ENCODE measurements around the gene PLCB3. TPM values are rescaled to one million over a fixed set of nuclear protein-coding genes. Genes with fewer than 3 reads are reported as not detected.

Gene PLCB3
- total RNA-seq, 1 donor from 2014 or later: 8.1 TPM

- no peak for TF ChIP-seq CTCF (IDR thresholded peaks at IDR 0.05)
- CTCF ChIA-PET: interaction anchor here (0.8 to 6.1 kb wide), 21 partner anchors 8 to 450 kb away, joined by 3 to 147 read pairs (median 7); partner anchors contain the start of genes BAD, CATSPERZ, ESRRA and NUDT22
- no peaks in the 10 kb centered on the region for H3K27me3 Mint-ChIP-seq
- POLR2A ChIA-PET: interaction anchor here (0.6 to 9.3 kb wide), 15 partner anchors 13 to 151 kb away, joined by 4 to 191 read pairs (median 8); partner anchors contain the start of genes BAD, CCDC88B, DNAJC4 and ESRRA
- DNase-seq (no peak), ATAC-seq (ENCODE audit: low read depth) (no peak)
- no peaks in the 10 kb centered on the region for H3K9me3 Mint-ChIP-seq
- no peak overlapping the region for H3K27ac Mint-ChIP-seq
- H3K4me3 Mint-ChIP-seq: no peak overlapping the region
- peaks cover 66% of the 10 kb centered on the region for H3K36me3 Mint-ChIP-seq (ENCODE audit: low read depth)
- intact Hi-C loops (cut with micrococcal nuclease): loop anchor here (1.0 kb wide), 3 partner anchors 47 to 100 kb away; partner anchors contain the start of gene PLCB3
- H3K4me1 Mint-ChIP-seq: peaks cover 40% of the 10 kb centered on the region
These were observed 47.3 kb upstream of the PLCB3 start for GRCh38 chr11:64204080-64204440.

GRCh38 chr11:64204464-64204989, 46.8 kb upstream of the PLCB3 start:
- DNase-seq (peak; percentile 49), ATAC-seq (ENCODE audit: low read depth) (peak; percentile 22)
- H3K36me3 Mint-ChIP-seq (ENCODE audit: low read depth): peaks cover 67% of the 10 kb centered on the region
- no peaks in the 10 kb centered on the region for H3K27me3 Mint-ChIP-seq
- peak overlapping the region; percentile 83 for H3K27ac Mint-ChIP-seq
- intact Hi-C loops (cut with micrococcal nuclease): loop anchor here (1.0 kb wide), 3 partner anchors 47 to 100 kb away; partner anchors contain the start of gene PLCB3
- TF ChIP-seq CTCF (IDR thresholded peaks at IDR 0.05): no peak
- peaks cover 44% of the 10 kb centered on the region for H3K4me1 Mint-ChIP-seq
- H3K4me3 Mint-ChIP-seq: peak overlapping the region; percentile 73
- H3K9me3 Mint-ChIP-seq: no peaks in the 10 kb centered on the region
- POLR2A ChIA-PET: interaction anchor here (0.6 to 9.3 kb wide), 16 partner anchors 12 to 150 kb away, joined by 3 to 191 read pairs (median 8); partner anchors contain the start of genes BAD, CCDC88B, DNAJC4 and ESRRA
- CTCF ChIA-PET: interaction anchor here (0.8 to 6.1 kb wide), 24 partner anchors 8 to 449 kb away, joined by 3 to 147 read pairs (median 6); partner anchors contain the start of genes BAD, CATSPERZ, ESRRA and NUDT22

DNA sequence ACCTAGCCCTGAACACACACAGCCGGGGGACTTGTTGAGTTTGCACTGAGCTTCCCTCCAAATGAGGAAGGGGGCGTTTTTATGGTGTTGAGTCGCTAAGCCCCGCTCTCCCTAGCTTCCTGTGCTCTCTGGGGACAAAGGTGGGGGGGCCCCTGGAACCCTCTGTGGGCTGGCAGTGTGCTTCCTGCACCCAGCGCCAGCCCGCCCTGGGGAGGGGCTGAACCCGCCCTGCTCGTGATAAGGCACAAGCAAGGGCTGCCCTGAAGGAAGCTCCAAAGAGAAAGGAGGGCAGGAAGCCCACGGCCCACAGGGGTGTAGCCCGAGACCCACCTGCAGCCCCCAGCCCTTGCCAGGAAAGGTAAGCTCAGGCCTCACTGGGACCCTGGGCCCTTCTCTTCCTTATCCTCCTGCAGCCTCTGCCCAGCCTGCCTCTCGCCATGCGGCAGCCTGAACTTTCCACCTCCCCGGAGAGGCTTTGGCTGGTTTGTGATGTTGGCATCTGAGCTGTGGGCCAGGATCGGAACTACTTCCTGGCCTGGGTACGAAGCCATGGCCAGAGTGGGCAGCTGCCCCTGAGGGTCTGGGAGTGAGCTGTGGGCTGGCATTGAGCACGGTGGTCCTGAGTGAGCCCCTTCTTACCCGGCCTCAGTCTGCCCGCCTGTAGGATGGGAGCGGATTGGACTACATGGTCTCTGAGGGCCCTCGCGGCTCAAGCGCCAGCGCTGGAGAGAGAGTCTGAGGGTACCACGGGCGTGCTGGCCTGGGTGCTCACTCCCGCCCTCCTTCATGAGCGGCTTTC, 44.7 kb upstream of the PLCB3 start, which contains the start of gene FERMT3:
Gene FERMT3, plus strand, starts transcription at position 265 of the 799 bp plus-strand sequence. CDS start 644 bp downstream, outside the sequence.
- peaks cover 48% of the 10 kb centered on the region for H3K4me1 Mint-ChIP-seq
- POLR2A ChIA-PET: interaction anchor here (0.6 to 9.3 kb wide), 25 partner anchors 10 to 1433 kb away, joined by 3 to 191 read pairs (median 6); partner anchors contain the start of genes BAD, CATSPERZ, CCDC88B and DNAJC4
- intact Hi-C loops (cut with micrococcal nuclease): loop anchor here (1.0 to 2.0 kb wide), 4 partner anchors 20 to 35 kb away; partner anchors contain the start of genes DNAJC4, FKBP2, NUDT22 and STIP1
- DNase-seq: peak; percentile 49
- peaks cover 60% of the 10 kb centered on the region for H3K36me3 Mint-ChIP-seq (ENCODE audit: low read depth)
- TF ChIP-seq CTCF (IDR thresholded peaks at IDR 0.05): no peak
- H3K9me3 Mint-ChIP-seq: no peaks in the 10 kb centered on the region
- H3K27ac Mint-ChIP-seq: peak within 1 kb of the TSS; percentile 92
- CTCF ChIA-PET: interaction anchor here (0.9 to 6.1 kb wide), 12 partner anchors 9 to 242 kb away, joined by 3 to 147 read pairs (median 9); partner anchors contain the start of genes CATSPERZ, ESRRA, NUDT22 and PPP1R14B
- peak within 1 kb of the TSS; percentile 90 for H3K4me3 Mint-ChIP-seq
- ATAC-seq (ENCODE audit: low read depth): peak; percentile 56
- H3K27me3 Mint-ChIP-seq: no peaks in the 10 kb centered on the region

DNA sequence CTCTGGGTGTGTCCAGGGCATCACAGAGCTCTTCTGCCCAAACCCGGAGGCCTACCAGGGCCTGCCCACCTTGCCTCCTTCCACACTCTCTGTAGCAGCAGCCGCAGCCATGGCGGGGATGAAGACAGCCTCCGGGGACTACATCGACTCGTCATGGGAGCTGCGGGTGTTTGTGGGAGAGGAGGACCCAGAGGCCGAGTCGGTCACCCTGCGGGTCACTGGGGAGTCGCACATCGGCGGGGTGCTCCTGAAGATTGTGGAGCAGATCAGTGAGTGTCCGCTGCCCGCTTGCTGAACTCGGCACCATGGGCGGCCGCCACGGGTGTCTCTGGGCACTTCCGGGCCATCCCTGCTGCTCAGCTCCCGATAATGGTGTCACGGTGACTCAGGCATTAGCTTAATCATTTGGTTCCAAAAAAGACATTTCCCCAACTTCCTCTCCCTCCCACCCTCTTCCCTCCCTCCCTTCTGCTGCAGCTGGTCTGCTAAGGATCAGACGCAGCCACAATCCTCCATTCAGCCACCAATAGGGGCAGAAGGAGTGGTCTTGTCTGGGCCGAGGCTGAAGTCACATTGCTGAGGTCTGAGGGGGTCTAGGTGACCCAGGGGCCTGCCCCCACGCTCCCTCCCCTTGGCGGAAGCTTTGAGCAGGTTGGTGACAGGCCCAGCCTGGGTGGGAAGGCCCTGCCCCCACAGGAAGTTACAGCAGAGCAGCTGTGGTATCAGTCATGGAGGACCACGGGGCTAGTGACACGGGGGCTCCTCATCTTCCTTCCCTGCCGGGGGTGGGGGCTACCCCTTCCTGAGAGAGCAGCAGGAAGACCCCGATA, 43.9 kb upstream of the PLCB3 start:
- peaks cover 56% of the 10 kb centered on the region for H3K4me1 Mint-ChIP-seq
- H3K36me3 Mint-ChIP-seq (ENCODE audit: low read depth): peaks cover 61% of the 10 kb centered on the region
- H3K9me3 Mint-ChIP-seq: no peaks in the 10 kb centered on the region
- peak overlapping the region; percentile 92 for H3K27ac Mint-ChIP-seq
- H3K27me3 Mint-ChIP-seq: no peaks in the 10 kb centered on the region
- TF ChIP-seq CTCF (IDR thresholded peaks at IDR 0.05): no peak
- intact Hi-C loops (cut with micrococcal nuclease): loop anchor here (1.0 to 2.0 kb wide), 4 partner anchors 19 to 34 kb away; partner anchors contain the start of genes DNAJC4, FKBP2, NUDT22 and STIP1
- ATAC-seq (ENCODE audit: low read depth) (peak; percentile 72), DNase-seq (peak; percentile 61)
- peak overlapping the region; percentile 90 for H3K4me3 Mint-ChIP-seq
- ChIA-PET CTCF (interaction anchor here (1.0 to 6.1 kb wide), 12 partner anchors 9 to 242 kb away, joined by 3 to 147 read pairs (median 8); partner anchors contain the start of genes CATSPERZ, ESRRA, NUDT22 and PPP1R14B), POLR2A (interaction anchor here (0.6 to 9.3 kb wide), 18 partner anchors 9 to 928 kb away, joined by 3 to 191 read pairs (median 12); partner anchors contain the start of genes BAD, CATSPERZ, CCDC88B and DNAJC4)
